Ishikawa (cell line): ENCODE measurements around the gene ING3.

Source experiments
- CEBPB ChIP-seq: IDR thresholded peaks from 2 replicates; pipeline ENCODE4 v1.6.1; 2012
- EGR1 ChIP-seq: IDR thresholded peaks from 2 replicates; pipeline ENCODE4 v1.6.1; 2012
- EP300 ChIP-seq: IDR thresholded peaks from 2 replicates; pipeline ENCODE4 v1.6.1; 2012; ENCODE audit warnings: borderline replicate concordance
- FOXM1 ChIP-seq: IDR thresholded peaks from 2 replicates; pipeline ENCODE4 v1.6.1; 2012; ENCODE audit warnings: low read depth, borderline replicate concordance
- RAD21 ChIP-seq: IDR thresholded peaks from 2 replicates; pipeline ENCODE4 v1.6.1; 2012; ENCODE audit warnings: low read depth
- TAF1 ChIP-seq: IDR thresholded peaks from 2 replicates; pipeline ENCODE4 v1.6.1; 2012; ENCODE audit warnings: low read depth, mild to moderate bottlenecking
- TCF12 ChIP-seq: IDR thresholded peaks from 2 replicates; pipeline ENCODE4 v1.6.1; 2012; ENCODE audit warnings: low read depth

- no peak for TF ChIP-seq TAF1
- no peak for TF ChIP-seq EGR1
- peak; percentile 89 for TF ChIP-seq RAD21
- TF ChIP-seq EP300: no peak
- TF ChIP-seq TCF12: no peak
- no peak for TF ChIP-seq CEBPB
- no peak for TF ChIP-seq FOXM1
Measured at GRCh38 chr7:120987683-120988590, 37.4 kb downstream of the ING3 start.
